Skeletal muscle tissue (tissue), 4 donors: ENCODE results near the gene FBXO42. TPM values are rescaled to one million over a fixed set of nuclear protein-coding genes. Genes with fewer than 3 reads are reported as not detected.

Source experiments
- H3K27ac ChIP-seq: one replicate; pipeline ENCODE4 v1.7.0; 2013; ENCODE audit warnings: mild to moderate bottlenecking, low read depth, low read length, inconsistent platforms
- H3K27me3 ChIP-seq, 3 donors: one replicate each; pipeline ENCODE4 v1.7.0; 2013; ENCODE audit warnings: low read length in 3 of 3; ENCODE audit not compliant: control insufficient read depth in 3 of 3, insufficient read depth in 3 of 3
- H3K36me3 ChIP-seq, 3 donors: one replicate each; pipeline ENCODE4 v1.7.0; 2013; ENCODE audit warnings: low read length in 3 of 3; ENCODE audit not compliant: control insufficient read depth in 3 of 3, insufficient read depth in 3 of 3
- H3K4me1 ChIP-seq, 3 donors: one replicate each; pipeline ENCODE4 v1.7.0; 2013; ENCODE audit warnings: low read length in 3 of 3, mild to moderate bottlenecking in 3 of 3; ENCODE audit not compliant: control insufficient read depth in 3 of 3, insufficient read depth in 3 of 3
- H3K4me3 ChIP-seq, 3 donors: one replicate each; pipeline ENCODE4 v1.7.0; 2013; ENCODE audit warnings: low read length in 3 of 3
- H3K9ac ChIP-seq, 3 donors: one replicate each; pipeline ENCODE4 v1.7.0; 2013; ENCODE audit warnings: low read length in 3 of 3, mild to moderate bottlenecking in 3 of 3, moderate library complexity in 2 of 3, low read depth in 1 of 3
- H3K9me3 ChIP-seq, 3 donors: one replicate each; pipeline ENCODE4 v1.7.0; 2013; ENCODE audit warnings: low read length in 3 of 3; ENCODE audit not compliant: control insufficient read depth in 3 of 3
- total RNA-seq: library from RNA; depleted of rRNA; stranded (reverse); fragments of >200 nt; gene quantifications from one replicate; pipeline ENCODE4 v1.2.3, GENCODE V29; 2014
- donor health status: Osteomylitis.

FBXO42 gene
- total RNA-seq, 1 donor from 2014 or later, result 12.0 TPM

DNA sequence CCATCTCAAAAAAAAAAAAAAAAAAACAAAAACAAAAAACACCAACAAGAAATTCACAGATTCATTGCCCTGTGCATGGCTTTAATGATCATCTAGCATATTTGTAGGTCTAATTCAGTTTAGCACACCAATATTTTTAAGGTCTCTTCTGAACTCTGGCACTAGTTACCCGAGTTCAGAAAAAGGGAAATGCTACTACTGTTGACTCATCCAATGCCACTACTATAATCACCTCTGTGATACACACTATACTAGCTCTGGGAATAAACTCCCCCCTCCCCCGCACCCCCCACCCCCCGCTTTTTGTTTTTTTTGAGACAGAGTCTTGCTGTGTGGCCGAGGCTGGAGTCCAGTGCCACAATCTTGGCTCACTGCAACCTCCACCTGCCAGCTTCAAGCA, 55.6 kb downstream of the FBXO42 start:
- Histone ChIP-seq H3K4me3 (no peak overlapping the region), H3K9me3 (no peaks in the 10 kb centered on the region), H3K9ac (no peak overlapping the region), H3K27me3 (no peaks in the 10 kb centered on the region), H3K4me1 (peaks cover 6 to 21% (median 15%) of the 10 kb centered on the region in 3 donors), H3K36me3 (peaks cover 4 to 8% (median 4%) of the 10 kb centered on the region in 3 donors), H3K27ac (no peak overlapping the region)

DNA sequence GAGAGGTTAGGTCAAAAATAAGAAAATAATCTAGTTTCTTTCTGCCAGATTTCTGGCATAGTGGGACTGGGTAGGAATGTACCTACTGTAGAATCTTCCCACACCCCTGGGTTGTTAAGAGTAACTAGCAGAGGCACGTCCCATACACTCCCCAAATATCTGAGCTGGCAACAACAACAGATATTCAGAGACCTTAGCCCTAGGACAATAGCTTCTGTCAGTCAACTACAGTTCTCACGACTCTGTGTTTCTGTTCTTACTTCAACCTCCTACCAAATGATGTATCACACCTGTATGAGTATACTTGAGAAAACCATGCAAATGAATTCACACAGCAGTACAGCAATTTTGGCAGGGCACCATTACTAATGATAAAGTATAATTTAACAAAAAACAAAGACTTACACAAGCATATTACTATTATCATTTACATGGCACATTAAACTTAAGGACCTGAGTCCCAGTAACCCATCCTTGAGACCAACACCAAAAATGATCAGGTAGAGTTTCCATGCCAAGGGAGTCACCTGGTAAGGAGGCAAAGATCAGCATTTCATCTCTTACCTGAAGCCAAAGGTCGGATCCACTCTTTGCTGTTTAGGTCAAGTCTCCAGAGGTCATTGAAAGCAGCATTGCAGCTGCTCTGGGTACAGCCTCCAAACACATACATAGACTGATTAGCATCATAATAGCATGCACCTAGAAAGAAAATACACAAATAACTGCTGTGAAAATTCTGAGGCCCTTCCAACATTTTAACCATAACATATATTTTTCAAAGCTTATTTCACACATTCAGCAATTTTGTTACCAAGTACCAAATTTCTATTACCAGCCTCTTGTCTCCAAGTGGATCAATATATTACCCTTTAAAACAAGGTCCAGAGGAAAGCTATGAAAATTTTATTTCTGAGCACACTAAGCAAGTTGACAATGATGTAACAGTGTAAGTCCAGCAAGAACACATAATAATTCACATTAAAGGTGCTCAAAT, 57.8 kb downstream of the FBXO42 start:
- Histone ChIP-seq H3K36me3 (peaks cover 0 to 10% (median 4%) of the 10 kb centered on the region in 3 donors), H3K4me3 (no peak overlapping the region), H3K9me3 (no peaks in the 10 kb centered on the region), H3K9ac (no peak overlapping the region), H3K27me3 (no peaks in the 10 kb centered on the region), H3K4me1 (peaks cover 4 to 14% (median 6%) of the 10 kb centered on the region in 3 donors), H3K27ac (peak overlapping the region; percentile 7)

DNA sequence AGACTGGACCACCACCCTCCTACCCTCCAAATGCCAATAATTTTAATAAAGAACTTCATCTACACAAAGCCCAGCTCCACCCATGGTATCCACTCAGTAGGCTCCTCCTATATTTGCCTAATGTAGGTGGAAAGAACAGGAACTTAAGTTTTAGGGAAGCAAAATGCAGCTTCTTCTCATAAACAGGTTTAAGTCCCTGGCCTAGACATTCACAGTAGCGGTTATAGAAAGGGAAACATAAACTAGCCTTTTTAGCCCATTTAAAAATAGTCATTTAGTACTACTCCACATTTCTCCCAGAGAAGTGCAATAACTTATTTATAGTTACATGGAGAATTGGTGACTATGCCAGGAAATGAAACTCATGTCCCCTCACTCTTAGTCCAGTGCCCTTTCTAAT, 58.7 kb downstream of the FBXO42 start:
- H3K27ac ChIP-seq, result no peak overlapping the region
- H3K9me3 ChIP-seq, result no peaks in the 10 kb centered on the region

DNA sequence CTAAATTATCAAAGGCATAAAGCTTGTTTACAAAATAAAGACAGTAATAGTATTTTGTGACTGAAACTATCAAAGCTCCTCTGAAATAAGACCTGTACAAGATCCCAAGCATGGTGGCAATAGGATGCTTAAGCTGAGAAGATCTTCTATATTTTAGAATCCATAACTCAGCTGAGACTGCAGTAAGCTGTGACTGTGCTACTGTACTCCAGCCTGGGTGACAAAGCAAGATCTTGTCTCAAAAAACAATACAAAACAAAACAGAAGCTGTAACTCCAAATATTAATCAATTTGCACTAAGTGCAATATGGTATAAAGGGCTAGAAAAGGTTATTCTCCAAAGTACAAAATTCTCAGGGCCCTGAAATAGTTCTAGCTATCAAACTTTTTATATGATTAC, 59.5 kb downstream of the FBXO42 start:
- no peaks in the 10 kb centered on the region for H3K9me3 ChIP-seq
- H3K27me3 ChIP-seq, result no peaks in the 10 kb centered on the region
- H3K9ac ChIP-seq, result no peak overlapping the region
- H3K27ac ChIP-seq, result no peak overlapping the region
- peaks cover 0 to 10% (median 4%) of the 10 kb centered on the region in 3 donors for H3K36me3 ChIP-seq
- no peak overlapping the region for H3K4me3 ChIP-seq
- peaks cover 4 to 14% (median 11%) of the 10 kb centered on the region in 3 donors for H3K4me1 ChIP-seq

More for the DNA sequence above, 58.7 kb downstream of the FBXO42 start:
- H3K4me1 ChIP-seq, result peaks cover 4 to 14% (median 8%) of the 10 kb centered on the region in 3 donors
- no peak overlapping the region for H3K9ac ChIP-seq
- H3K36me3 ChIP-seq, result peaks cover 0 to 10% (median 4%) of the 10 kb centered on the region in 3 donors
- H3K27me3 ChIP-seq, result no peaks in the 10 kb centered on the region
- H3K4me3 ChIP-seq, result no peak overlapping the region

DNA sequence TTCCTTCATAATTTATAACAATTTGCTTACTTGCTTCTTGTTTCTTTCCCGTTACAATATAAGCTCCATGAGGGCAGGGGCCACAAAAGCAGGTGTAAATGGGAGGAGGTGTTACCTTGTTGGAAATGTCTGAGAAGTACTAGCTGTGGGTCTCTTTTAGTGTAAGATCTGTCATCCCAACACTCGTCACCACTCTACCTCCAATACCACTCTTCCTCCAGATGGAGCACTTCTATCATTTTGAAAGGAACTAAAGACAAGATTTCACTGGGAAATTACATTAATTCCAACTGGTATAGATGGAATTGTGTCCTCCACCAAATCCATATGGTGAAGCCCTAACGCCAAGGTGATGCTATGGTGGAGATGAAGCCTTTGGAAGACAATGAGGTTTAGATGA, 62.3 kb downstream of the FBXO42 start:
- H3K4me1 ChIP-seq, result peaks cover 7 to 30% (median 19%) of the 10 kb centered on the region in 3 donors

DNA sequence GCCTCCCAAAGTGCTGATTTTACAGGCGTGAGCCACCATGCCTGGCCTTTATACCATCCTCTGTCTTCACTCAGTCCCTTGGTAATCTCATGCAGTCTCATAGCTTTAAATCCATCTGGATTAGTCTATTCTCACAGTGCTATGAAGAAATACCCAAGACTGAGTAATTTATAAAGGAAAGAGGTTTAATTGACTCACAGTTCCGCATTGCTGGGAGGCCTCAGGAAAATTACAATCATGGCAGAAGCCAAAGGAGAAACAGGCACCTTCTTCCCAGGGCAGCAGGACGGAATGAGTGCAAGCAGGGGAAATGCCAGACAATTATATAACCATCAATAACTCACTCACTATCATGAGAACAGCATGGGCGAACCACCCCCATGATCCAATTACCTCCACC, 66.2 kb downstream of the FBXO42 start:
- H3K27ac ChIP-seq, result no peak overlapping the region
- H3K36me3 ChIP-seq, result peaks cover 0 to 5% (median 2%) of the 10 kb centered on the region in 3 donors
- no peak overlapping the region for H3K9ac ChIP-seq
- H3K27me3 ChIP-seq, result no peaks in the 10 kb centered on the region
- no peaks in the 10 kb centered on the region for H3K9me3 ChIP-seq
- H3K4me3 ChIP-seq, result no peak overlapping the region
- H3K4me1 ChIP-seq, result peaks cover 3 to 17% (median 12%) of the 10 kb centered on the region in 3 donors

More for the DNA sequence above, 62.3 kb downstream of the FBXO42 start:
- Histone ChIP-seq H3K27ac (no peak overlapping the region), H3K9me3 (no peaks in the 10 kb centered on the region), H3K36me3 (peaks cover 0 to 10% (median 6%) of the 10 kb centered on the region in 3 donors), H3K27me3 (no peaks in the 10 kb centered on the region), H3K9ac (no peak overlapping the region), H3K4me3 (no peak overlapping the region)

DNA sequence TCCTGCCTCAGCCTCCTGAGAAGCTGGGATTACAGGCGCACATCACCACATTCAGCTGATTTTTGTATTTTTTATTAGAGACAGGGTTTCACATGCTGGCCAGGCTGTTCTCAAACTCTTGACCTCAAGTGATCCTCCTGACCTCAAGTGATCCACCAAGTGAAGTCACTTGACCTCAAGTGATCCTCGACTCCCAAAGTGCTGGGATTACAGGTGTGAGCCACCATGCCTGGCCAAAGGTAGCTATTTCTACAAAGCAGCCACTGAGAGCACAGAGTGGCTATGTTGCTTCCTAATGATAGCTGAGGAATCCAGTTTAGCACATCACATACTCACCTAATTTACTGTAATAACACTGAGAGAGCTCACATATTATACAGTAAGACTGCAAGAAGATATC, 70.5 kb downstream of the FBXO42 start:
- Histone ChIP-seq H3K4me1 (peaks cover 2 to 8% (median 3%) of the 10 kb centered on the region in 3 donors), H3K9me3 (no peaks in the 10 kb centered on the region), H3K4me3 (no peak overlapping the region), H3K27me3 (no peaks in the 10 kb centered on the region), H3K27ac (no peak overlapping the region), H3K9ac (no peak overlapping the region), H3K36me3 (peaks cover 0 to 3% (median 2%) of the 10 kb centered on the region in 3 donors)

DNA sequence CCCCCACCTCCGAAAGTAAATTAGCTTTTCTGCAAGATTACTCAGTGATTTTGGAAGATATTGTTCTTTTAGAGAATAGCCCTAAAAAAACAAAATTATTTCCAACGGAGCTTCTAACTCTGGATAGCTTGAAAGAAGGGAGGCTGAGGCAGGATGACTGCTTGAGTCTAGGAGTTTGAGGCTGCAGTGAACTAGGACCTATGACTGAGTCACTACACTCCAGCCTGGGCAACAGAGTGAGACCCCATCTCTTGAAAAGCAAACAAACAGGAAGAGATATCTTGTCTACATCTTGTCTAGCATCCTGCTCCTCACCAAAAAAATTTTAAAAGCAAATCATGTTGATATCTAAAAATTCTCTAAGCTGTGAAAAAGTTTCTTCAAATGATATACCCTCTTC, 73.1 kb downstream of the FBXO42 start:
- Histone ChIP-seq H3K36me3 (peaks cover 0 to 3% (median 0%) of the 10 kb centered on the region in 3 donors), H3K9me3 (no peaks in the 10 kb centered on the region), H3K27ac (no peak overlapping the region), H3K4me1 (peaks cover 0 to 3% (median 2%) of the 10 kb centered on the region in 3 donors), H3K4me3 (no peak overlapping the region), H3K27me3 (no peaks in the 10 kb centered on the region), H3K9ac (no peak overlapping the region)

DNA sequence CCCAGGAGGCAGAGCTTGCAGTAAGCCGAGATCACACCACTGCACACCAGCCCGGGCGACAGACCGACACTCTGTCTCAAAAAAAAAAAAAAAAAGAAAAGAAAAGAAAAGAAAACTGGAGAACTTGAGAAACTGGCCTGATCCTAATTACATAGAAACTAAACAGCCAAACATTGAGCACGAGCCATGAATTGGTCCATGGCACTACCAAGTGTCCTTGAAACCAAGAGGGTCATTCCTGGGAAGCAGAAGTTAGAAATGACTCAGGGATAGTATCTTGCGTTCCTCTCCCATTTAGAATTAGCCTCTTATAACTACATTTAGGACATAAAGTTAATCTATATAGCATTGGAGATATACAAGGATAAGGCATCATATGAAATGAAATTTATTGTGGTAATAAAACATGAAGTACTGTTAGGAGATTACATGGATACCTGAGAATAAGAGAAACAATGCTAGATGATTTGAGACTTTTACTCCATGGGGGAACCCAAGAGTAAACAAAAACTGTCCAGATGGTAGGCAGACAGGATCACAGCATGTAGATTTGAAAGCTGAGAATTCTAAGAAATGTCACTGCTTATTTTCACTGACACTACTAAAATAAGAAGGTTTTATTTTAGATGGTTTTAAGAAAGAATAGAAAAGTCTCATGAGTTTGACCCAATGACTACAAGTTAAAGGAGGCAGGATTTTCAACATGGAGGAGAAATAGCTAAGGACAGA, 75.8 kb downstream of the FBXO42 start:
- Histone ChIP-seq H3K36me3 (peaks cover 0 to 3% (median 0%) of the 10 kb centered on the region in 3 donors), H3K27ac (no peak overlapping the region), H3K27me3 (no peaks in the 10 kb centered on the region), H3K4me3 (no peak overlapping the region), H3K9ac (no peak overlapping the region), H3K9me3 (no peaks in the 10 kb centered on the region), H3K4me1 (peaks cover 0 to 3% (median 2%) of the 10 kb centered on the region in 3 donors)
